OCI-LY7 (cell line): Measurements from ENCODE around the gene CPNE2.

Experiments
- CTCF ChIP-seq: fragments of 200-600 bp; sonication (generic); conservative IDR thresholded peaks from 2 replicates; pipeline ENCODE4 v1.5.1; 2014; ENCODE audit warnings: mild to moderate bottlenecking, antibody characterized with exemption, low read length, moderate library complexity, mixed read lengths
- EZH2phosphoT487 ChIP-seq: fragments of 200-600 bp; sonication (generic); IDR thresholded peaks from 2 replicates; pipeline ENCODE4 v1.6.1; 2018; ENCODE audit warnings: low read depth, borderline replicate concordance, mild to moderate bottlenecking, mixed run types, antibody characterized with exemption, low read length, moderate library complexity, mixed read lengths

GRCh38 chr16:57134982-57135381 is 42.6 kb downstream of the CPNE2 start:
- TF ChIP-seq CTCF, result no peak
- TF ChIP-seq EZH2phosphoT487, result no peak
